SW 1271 (cell line): ENCODE results near the gene SATL1.
"Not testable (repeated sequence)": the region's sequence is repeated elsewhere in the genome, so short reads cannot be mapped to it uniquely, and the experiment has no call there.

ENCODE experiments used
- DNase-seq, 2 experiments: peaks; one replicate each; lab custom pipeline; 2025; lab: John Stamatoyannopoulos, UW

SATL1 gene

DNA sequence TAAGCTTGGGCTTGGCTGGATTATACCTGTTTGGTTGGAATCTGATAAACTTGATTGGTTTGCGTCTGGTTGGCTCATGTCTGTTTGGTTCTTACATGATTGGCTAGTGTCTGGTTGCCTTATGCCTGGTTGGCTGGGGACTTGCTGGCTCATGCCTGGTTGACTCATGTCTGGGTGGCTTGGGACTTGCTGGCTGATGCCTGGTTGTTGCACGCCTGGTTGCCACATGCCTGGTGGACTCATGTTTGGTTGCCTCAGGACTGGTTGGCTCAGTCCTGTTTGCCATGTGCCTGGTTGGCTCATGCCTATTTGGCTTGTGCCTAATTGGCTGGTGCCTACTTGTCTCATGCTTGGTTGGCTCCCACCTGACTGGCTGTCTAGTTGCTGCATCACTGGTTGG, 135.4 kb downstream of the SATL1 start:
- DNase-seq = no peak

DNA sequence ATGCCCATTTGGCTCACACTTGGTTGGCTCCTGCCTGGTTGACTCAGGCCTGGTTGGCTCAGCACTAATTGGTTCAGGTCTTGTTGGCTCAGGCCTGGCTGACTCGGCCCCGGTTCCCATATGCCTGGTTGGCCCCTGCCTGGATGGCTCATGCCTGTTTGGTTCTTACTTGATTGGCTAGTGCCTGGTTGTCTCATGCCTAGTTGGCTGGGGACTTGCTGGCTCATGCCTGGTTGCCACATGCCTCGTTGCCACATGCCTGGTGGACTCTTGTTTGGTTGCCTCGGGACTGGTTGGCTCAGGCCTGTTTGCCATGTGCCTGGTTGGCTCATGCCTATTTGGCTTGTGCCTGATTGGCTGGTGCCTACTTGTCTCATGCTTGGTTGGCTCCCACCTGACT, 136.2 kb downstream of the SATL1 start:
- DNase-seq = no peak

DNA sequence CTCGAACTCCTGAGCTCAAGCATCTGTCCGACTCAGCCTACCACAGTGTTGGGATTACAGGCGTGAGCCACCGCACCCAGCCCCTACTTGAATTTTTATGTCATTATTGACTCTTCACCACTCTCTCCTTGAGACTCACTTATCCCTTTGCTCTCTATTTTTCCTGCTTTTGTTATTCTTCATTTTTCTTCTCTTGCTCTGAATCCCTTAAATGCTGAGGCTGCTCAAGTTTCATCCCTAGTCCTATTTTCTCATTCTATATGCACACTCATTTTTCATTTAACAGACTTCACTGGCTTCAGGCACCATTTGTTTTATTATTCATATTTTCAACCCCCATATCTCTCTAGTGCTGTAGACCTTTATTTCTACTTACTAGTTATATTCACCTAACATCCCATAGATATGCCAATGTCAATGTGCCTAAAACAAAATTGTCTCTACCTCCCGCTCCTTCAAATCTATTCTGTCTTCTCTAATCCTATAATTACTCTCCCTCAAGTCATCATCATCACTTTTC, 154.2 kb downstream of the SATL1 start:
- DNase-seq = no peak

DNA sequence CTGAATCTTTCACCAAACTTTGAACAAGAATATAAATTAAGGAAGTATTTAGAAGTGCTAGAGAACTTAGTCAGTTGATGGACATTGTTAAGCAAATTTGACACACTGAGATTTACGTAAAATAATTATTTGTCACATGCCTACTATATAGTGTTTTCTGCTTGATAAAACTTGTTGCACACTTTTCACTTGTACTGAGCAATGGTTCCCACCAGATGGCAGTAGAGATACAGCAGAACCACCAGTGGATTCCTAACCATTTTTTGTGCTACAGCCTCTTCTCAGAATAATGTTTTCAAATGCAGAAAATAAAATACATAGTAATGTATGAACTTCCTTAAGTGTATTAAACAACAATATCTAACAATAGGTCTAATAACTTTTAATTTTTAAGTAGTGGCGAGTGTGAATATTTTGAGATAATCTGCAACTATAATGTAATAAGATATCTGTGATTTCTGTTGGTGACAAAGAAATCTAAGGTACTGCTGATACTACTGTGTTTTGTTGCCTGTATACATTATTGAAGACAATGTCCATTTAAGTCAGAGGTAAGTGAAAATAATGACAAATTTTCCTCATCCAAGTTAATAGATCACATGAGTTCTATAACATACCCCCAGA, 158.7 kb downstream of the SATL1 start:
- DNase-seq = no peak

DNA sequence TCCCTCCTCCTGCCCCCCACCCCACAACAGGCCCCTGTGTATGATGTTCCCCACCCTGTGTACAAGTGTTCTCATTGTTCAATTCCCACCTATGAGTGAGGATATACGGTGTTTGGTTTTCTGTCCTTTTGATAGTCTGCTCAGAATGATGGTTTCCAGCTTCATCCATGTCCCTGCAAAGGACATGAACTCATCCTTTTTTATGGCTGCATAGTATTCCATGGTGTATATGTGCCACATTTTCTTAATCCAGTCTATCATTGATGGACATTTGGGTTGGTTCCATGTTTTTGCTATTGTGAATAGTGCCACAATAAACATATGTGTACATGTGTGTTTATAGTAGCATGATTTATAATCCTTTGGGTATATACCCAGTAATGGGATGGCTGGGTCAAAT, 166.3 kb downstream of the SATL1 start:
- DNase-seq = not testable (repeated sequence)

DNA sequence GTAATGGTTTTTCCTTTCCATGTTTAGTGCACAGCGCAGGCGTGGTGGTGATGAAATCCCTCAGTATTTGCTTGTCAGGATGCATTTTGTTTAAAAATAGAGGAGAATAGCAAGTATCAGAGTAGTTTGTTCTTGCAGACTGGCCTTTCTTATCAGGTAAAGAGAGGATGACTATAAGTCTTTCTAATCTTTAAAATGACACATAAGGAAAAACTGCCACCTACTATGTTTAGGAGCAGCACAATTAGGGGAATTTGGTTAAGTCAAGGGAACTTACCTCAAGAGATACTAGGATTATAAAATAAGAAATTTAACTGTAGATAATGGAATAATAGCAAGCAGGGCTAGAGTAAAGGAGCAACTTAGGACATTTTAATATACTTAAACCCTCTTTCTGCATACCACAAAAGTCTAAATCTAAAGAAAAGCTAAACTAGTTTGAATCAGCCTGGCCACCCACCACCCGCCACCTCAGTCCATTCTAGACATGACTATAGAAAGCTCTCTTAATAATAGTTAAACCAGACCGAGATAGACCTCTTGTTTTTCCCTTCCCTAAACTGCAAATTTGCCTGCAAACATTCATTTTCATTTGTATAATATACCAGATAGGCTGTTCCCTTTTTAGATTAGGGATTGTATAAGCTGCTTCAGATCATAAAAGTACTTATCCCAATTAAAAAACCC, 177.9 kb downstream of the SATL1 start:
- DNase-seq = no peak

DNA sequence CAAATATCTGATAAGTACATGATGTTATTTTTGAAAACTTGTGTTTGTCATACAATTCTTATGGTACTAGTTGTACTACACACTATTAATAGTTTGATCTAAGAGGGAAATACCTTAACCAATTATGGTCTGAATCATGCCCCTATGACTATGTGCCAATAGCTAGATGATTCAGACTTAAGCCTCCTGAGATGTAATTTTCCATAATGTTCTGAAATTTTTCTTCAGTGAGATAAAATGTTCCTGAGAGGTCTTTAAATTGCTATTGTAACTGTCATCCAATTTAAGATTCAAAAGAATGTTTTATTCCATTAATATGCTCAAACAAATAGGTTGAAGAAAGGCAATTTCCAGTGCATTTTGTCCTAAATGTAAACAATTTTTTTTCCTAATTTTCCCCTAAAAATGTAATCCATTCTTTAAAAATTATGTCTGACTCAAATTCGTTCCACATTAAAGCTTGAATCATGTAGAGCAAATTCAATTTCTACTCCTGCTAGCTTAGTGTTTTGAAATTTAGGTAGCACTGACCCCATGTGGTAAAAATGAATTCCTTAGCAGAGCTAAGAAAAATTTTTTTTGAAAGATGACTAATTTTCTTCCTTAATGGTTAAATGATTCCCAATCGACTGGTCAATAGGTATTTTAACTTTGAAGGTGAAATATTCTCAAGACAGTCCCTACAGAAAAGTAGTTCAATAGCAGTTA, 190.8 kb downstream of the SATL1 start:
- DNase-seq = peak in 1 of 2 experiments; percentile 27

DNA sequence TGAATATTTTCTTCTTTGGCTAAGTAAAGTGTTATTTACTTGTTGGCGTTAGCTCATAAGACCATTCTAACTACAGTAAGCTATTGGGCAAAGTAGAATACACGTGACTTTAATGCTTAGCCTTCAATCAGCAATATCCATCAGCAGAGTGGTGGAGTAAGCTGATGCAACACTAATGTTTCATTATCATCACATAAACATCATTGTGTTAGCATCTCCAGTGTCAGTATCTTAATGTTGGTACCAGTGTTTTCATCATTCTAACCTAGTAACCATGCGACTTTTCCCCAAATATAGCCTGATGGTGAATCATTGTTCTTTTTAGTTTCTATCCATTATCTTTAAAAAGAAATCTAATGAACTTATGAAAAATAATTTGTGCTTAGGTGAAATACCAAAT, 191.4 kb downstream of the SATL1 start:
- no peak for DNase-seq

DNA sequence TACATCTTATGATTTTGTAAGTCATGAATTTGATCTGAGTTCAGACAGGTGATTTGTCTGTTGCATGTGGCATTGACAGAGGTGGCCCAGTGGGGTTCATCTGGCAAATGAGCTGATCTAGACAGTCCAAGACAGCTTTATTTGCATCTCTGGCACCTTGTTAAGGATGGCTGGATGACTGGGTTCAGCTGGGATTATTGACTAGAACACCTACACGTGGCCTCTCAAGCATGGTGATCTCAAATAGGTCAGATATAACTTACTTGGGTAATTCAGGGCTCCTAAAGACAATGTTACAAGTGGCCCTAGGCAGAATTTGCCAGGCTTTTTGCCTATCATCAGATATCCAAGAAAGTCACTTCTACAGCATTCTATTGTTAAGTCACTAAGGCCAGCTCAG, 192.0 kb downstream of the SATL1 start:
- no peak for DNase-seq
